ENCODE measurements around the gene KDM4C. TPM values are rescaled to one million over a fixed set of nuclear protein-coding genes. Genes with fewer than 3 reads are reported as not detected.

Gene KDM4C
- total RNA-seq, 1 experiment from 2014 or later, result 16.8 TPM

DNA sequence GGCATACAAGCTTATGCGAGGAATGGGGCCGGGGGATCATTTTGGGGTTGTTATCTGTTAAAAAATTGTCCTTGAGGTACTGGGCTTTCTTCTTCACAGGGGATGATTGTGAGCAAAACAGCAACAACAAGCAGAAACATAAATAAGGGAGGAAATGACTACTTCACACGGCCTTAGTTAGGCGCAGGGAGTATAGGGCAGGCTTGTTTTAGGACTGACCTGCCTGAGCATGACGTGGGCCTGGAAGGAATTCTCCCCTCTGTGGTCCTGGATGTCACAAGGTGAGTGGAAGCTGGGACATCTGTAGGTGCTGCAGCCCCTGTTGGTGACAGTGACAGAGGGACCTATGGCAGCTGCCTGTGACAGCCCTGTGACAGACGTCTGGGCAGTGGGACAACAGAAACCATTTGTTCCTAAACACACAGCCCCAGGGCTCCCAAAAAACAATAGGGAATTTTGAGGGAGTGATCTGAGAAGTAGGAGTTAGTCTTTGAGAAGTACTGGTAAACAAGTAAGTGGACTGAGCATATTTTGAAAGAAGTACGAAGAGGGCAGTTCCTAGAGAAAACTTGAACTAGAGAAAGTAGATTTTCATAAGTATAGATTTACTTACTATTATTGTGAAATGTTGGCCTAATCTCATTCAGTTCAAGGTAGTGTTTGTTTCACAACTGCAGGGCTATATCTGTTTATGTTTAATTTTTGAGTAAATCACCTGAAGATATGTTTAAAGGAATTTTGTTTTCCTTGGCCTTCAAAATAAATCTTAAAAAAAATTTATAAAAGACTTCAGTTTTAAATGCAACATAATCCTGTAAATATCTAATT, 113.1 kb downstream of the KDM4C start:
- Histone ChIP-seq H3K9ac (ENCODE audit: low read length) (no peak overlapping the region), H3K9me3 (ENCODE audit: control insufficient read depth in 1 of 2, insufficient read depth in 1 of 2, low read depth in 1 of 2, low read length in 2 of 2) (no peaks in the 10 kb centered on the region), H3K9me2 (ENCODE audit: insufficient read depth) (no peaks in the 10 kb centered on the region), H3K4me2 (ENCODE audit: low read length) (no peak overlapping the region), H2AFZ (ENCODE audit: low read depth, low read length, poor library complexity, severe bottlenecking) (no peak overlapping the region), H3K4me1 (ENCODE audit: control insufficient read depth in 1 of 2, insufficient read depth in 2 of 2, low read length in 2 of 2) (no peaks in the 10 kb centered on the region), H3K27ac (ENCODE audit: low read depth, low read length) (no peak overlapping the region), H4K20me1 (ENCODE audit: insufficient read depth) (no peaks in the 10 kb centered on the region), H3K4me3 (replicated peaks in 1 of 2; ENCODE audit: low read depth in 1 of 2, low read length in 2 of 2) (no peak overlapping the region), H3K36me3 (ENCODE audit: control insufficient read depth in 1 of 2, insufficient read depth in 2 of 2, low read length in 2 of 2) (no peaks in the 10 kb centered on the region), H3K27me3 (ENCODE audit: insufficient read depth, low read length) (no peaks in the 10 kb centered on the region), H3K79me2 (ENCODE audit: insufficient read depth, low read length) (no peaks in the 10 kb centered on the region)
- CTCF ChIA-PET, result no interaction called here
- DNase-seq (ENCODE audit: low read depth, low spot score) (no peak), ATAC-seq (no peak)
- no TSS peak for BruUV-seq (replicated peaks)
- RAD21 ChIA-PET (ENCODE audit: low non-redundant PET in 1 of 2, low total read pairs in 2 of 2, uncharacterized antibody in 2 of 2, unreplicated experiment in 2 of 2), result no interaction called here
- intact Hi-C loops (cut with micrococcal nuclease), result no loop called here
- TF ChIP-seq ZBTB33 (IDR thresholded peaks at IDR 0.05; ENCODE audit: extremely low read depth, insufficient replicate concordance, low read length) (no peak), POLR2A (IDR thresholded peaks at IDR 0.05; ENCODE audit: borderline replicate concordance, extremely low read depth, insufficient read depth, insufficient read length) (no peak), EZH2phosphoT487 (IDR thresholded peaks at IDR 0.05; ENCODE audit: borderline replicate concordance) (no peak), EZH2 (IDR thresholded peaks at IDR 0.05) (no peak), FOSL1 (IDR thresholded peaks at IDR 0.05; ENCODE audit: low read depth) (no peak), CBX3 (IDR thresholded peaks at IDR 0.05; ENCODE audit: low read depth) (no peak)
- POLR2A ChIA-PET, result no interaction called here

DNA sequence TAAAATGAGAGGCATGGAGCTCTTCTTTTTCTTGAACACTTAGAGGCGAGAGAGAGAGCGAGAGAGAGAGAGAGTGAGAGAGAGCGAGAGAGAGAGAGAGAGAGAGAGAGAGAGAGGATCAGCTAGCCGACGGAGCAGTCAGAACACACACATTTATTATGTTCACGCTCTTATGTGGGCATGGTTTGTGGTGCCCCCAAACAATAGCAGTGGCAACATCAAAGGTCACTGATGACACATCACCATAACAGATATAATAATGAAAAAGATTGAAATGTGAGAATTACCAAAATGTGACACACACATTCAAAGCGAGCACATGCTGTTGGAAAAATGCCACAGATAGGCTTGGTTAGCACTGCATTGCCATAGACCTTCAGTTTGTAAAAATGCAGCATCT, 116.1 kb downstream of the KDM4C start:
- ATAC-seq (no peak), DNase-seq (ENCODE audit: low read depth, low spot score) (no peak)
- Histone ChIP-seq H3K27ac (ENCODE audit: low read depth, low read length) (no peak overlapping the region), H3K9me3 (ENCODE audit: control insufficient read depth in 1 of 2, insufficient read depth in 1 of 2, low read depth in 1 of 2, low read length in 2 of 2) (no peaks in the 10 kb centered on the region), H3K27me3 (ENCODE audit: insufficient read depth, low read length) (no peaks in the 10 kb centered on the region), H3K4me2 (ENCODE audit: low read length) (no peak overlapping the region), H3K9ac (ENCODE audit: low read length) (no peak overlapping the region), H4K20me1 (ENCODE audit: insufficient read depth) (no peaks in the 10 kb centered on the region), H3K79me2 (ENCODE audit: insufficient read depth, low read length) (no peaks in the 10 kb centered on the region), H3K4me3 (replicated peaks in 1 of 2; ENCODE audit: low read depth in 1 of 2, low read length in 2 of 2) (no peak overlapping the region), H3K36me3 (ENCODE audit: control insufficient read depth in 1 of 2, insufficient read depth in 2 of 2, low read length in 2 of 2) (no peaks in the 10 kb centered on the region), H3K4me1 (ENCODE audit: control insufficient read depth in 1 of 2, insufficient read depth in 2 of 2, low read length in 2 of 2) (no peaks in the 10 kb centered on the region), H3K9me2 (ENCODE audit: insufficient read depth) (no peaks in the 10 kb centered on the region), H2AFZ (ENCODE audit: low read depth, low read length, poor library complexity, severe bottlenecking) (no peak overlapping the region)
- ChIA-PET CTCF (no interaction called here), RAD21 (ENCODE audit: low non-redundant PET in 1 of 2, low total read pairs in 2 of 2, uncharacterized antibody in 2 of 2, unreplicated experiment in 2 of 2) (no interaction called here), POLR2A (no interaction called here)
- intact Hi-C loops (cut with micrococcal nuclease), result no loop called here
- BruUV-seq (replicated peaks), result no TSS peak
- TF ChIP-seq CEBPB (IDR thresholded peaks at IDR 0.05; ENCODE audit: low read depth) (no peak), RAD21 (IDR thresholded peaks at IDR 0.05; ENCODE audit: low read depth) (no peak), CTCF (IDR thresholded peaks at IDR 0.05 in 2 of 3, conservative IDR thresholded peaks at IDR 0.05 in 1 of 3; ENCODE audit: borderline replicate concordance in 1 of 3, insufficient read depth in 1 of 3, low read depth in 2 of 3, low read length in 2 of 3) (no peak), ZFX (IDR thresholded peaks at IDR 0.05) (no peak), SRF (IDR thresholded peaks at IDR 0.05; ENCODE audit: low read depth) (no peak), YY1 (IDR thresholded peaks at IDR 0.05; ENCODE audit: extremely low read depth, insufficient replicate concordance, low read depth, low read length) (no peak), FOSL1 (IDR thresholded peaks at IDR 0.05; ENCODE audit: low read depth) (no peak), EGR1 (IDR thresholded peaks at IDR 0.05; ENCODE audit: low read depth) (no peak), ZBTB33 (IDR thresholded peaks at IDR 0.05; ENCODE audit: extremely low read depth, insufficient replicate concordance, low read length) (no peak)
- TF ChIP-seq, protein P1, sequence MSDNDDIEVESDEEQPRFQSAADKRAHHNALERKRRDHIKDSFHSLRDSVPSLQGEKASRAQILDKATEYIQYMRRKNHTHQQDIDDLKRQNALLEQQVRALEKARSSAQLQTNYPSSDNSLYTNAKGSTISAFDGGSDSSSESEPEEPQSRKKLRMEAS (IDR thresholded peaks at IDR 0.05), result no peak
